Peyer's patch (tissue), 4 donors: Measurements from ENCODE around the gene SESTD1.
A peak's percentile ranks its signal among the peaks of the same experiment; 100 is the strongest.

ENCODE experiments used
- POLR2A ChIP-seq, 2 donors: fragments of 450-650 bp; IDR thresholded peaks; one replicate each; pipeline ENCODE4 v1.5.1; 2017; ENCODE audit warnings: antibody characterized with exemption in 2 of 2, mild to moderate bottlenecking in 2 of 2, moderate library complexity in 2 of 2
- TF ChIP-seq, protein P1 (sequence below), 6 experiments: fragments of 450-650 bp in 4 of 6; fragments of 200-600 bp in 2 of 6; sonication (generic) in 1 of 6; IDR thresholded peaks; one replicate each; pipeline ENCODE4 v1.5.1; 2017 to 2019; ENCODE audit warnings: antibody characterized with exemption in 6 of 6, mild to moderate bottlenecking in 3 of 6, moderate library complexity in 1 of 6

DNA sequence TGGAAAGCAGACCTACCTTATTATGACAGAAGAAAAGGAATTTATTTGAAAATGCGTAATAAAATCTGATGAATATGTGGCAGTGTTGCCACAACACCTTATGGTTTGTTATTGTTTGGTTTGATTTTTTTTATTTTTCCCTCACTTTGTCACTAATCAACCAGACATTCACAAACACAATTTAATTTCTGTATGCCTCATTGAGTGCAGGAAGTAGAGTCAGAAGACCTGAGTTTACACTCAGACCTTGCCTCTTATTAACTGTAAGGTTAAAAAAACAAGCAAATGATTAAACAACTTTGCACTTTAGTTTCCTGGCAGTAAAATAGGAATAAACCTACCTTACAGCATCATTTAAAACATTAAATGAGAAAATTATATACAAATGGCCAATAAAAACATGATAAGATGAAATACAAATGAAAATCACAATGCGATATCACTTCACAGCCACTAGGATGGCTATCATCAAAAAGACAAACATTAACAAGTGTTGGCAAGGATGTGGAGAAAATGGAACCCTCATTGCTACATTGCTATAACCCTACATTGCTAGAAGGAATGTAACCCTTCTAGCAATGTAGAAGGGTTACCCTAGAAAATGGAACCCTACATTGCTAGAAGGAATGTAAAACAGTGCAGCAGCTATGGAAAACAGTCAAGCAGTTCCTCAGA, 3.3 kb downstream of the SESTD1 start:
- TF ChIP-seq, protein P1, sequence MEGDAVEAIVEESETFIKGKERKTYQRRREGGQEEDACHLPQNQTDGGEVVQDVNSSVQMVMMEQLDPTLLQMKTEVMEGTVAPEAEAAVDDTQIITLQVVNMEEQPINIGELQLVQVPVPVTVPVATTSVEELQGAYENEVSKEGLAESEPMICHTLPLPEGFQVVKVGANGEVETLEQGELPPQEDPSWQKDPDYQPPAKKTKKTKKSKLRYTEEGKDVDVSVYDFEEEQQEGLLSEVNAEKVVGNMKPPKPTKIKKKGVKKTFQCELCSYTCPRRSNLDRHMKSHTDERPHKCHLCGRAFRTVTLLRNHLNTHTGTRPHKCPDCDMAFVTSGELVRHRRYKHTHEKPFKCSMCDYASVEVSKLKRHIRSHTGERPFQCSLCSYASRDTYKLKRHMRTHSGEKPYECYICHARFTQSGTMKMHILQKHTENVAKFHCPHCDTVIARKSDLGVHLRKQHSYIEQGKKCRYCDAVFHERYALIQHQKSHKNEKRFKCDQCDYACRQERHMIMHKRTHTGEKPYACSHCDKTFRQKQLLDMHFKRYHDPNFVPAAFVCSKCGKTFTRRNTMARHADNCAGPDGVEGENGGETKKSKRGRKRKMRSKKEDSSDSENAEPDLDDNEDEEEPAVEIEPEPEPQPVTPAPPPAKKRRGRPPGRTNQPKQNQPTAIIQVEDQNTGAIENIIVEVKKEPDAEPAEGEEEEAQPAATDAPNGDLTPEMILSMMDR (IDR thresholded peaks at IDR 0.05), result peak in 4 of 6 experiments; percentile 32 to 62 (median 44)
- no peak for TF ChIP-seq POLR2A (IDR thresholded peaks at IDR 0.05)
